ENCODE measurements around the gene SNRPA.

DNA sequence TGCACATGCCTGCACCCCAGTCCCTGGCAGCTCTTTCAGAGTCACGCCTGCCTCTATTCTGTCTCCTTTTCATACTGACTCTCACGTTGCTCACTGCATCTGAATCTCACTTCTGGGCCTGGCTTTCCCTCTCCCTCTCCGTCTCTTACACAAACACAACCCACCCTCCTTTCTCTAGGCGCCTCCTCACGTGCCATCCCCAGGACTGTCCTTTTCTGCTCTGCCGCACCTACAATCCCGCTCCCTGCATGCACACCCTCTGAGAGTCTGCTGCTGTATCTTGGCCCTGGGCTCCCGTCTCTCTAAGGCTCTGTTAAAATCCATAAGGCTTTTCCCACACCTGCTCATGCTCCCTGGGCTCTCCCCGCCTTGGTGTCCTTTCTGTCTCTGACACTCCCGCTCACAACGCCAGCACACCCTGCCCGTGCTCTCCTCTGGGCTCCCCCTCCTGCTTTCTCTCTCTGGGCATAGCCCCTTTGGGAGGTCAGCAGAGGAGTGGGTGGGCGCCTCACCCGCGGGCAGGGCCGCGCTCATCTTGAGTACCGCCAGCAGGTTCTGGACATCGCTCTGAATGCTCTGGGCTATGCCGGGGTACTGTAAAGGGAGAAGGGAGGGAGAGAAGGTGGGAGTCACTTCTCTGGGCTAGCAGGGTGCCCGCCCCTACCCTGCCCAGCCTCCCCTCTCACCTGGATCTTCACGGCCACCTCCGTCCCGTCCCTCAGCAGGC lies 47.8 kb upstream of the SNRPA start:
- TF ChIP-seq POLR2A (IDR thresholded peaks at IDR 0.05) (no peak), POLR2AphosphoS5 (IDR thresholded peaks at IDR 0.05) (no peak)
